IMR-90 (cell line): ENCODE measurements around the gene PP2D1. TPM values are rescaled to one million over a fixed set of nuclear protein-coding genes. Genes with fewer than 3 reads are reported as not detected.

Experiments
- ATAC-seq: fragments of 200-7000 bp; cut with Tn5 transposase; 2 replicates; pipeline ENCODE4 v1.9.1; 2020; ENCODE audit warnings: low read depth, mild to moderate bottlenecking, moderate library complexity
- BruUV-seq: library from RNA; stranded (reverse); fragments of 400-500 nt; replicated peaks from 2 replicates; lab custom pipeline; 2021; lab: Mats Ljungman, UMichigan
- CTCF ChIA-PET: fragments of 300-600 bp; formaldehyde crosslinking; extraction: SDS; loops from one replicate; lab custom pipeline; 2021; ENCODE audit warnings: antibody characterized with exemption; lab: Yijun Ruan, JAX
- POLR2A ChIA-PET: fragments of 300-600 bp; sonication (Branson Sonifier 250); formaldehyde crosslinking; loops from one replicate; lab custom pipeline; 2022; ENCODE audit warnings: antibody characterized with exemption; ENCODE audit not compliant: unreplicated experiment; lab: Charles Lee
- DNase-seq: peaks from one replicate; pipeline ENCODE4 v3.0.0; 2013
- H2AFZ ChIP-seq: replicated peaks from 2 replicates; pipeline ENCODE3; 2013; ENCODE audit warnings: low read length, mild to moderate bottlenecking; ENCODE audit not compliant: poor library complexity
- H2AK5ac ChIP-seq: 2 replicates; pipeline ENCODE4 v1.6.1; 2013; ENCODE audit warnings: low read depth, low read length, inconsistent platforms
- H2AK9ac ChIP-seq: replicated peaks from 2 replicates; pipeline ENCODE3; 2013; ENCODE audit warnings: mild to moderate bottlenecking, low read depth, low read length, moderate library complexity; ENCODE audit not compliant: poor library complexity
- H2BK120ac ChIP-seq: 2 replicates; pipeline ENCODE4 v1.6.1; 2013; ENCODE audit warnings: low read depth, low read length, inconsistent platforms
- H2BK15ac ChIP-seq: 3 replicates; pipeline ENCODE4 v1.6.1; 2013; ENCODE audit warnings: low read depth, low read length, inconsistent platforms
- H2BK20ac ChIP-seq: 2 replicates; pipeline ENCODE4 v1.6.1; 2013; ENCODE audit warnings: low read depth, mild to moderate bottlenecking, inconsistent platforms, low read length, moderate library complexity
- H2BK5ac ChIP-seq: 2 replicates; pipeline ENCODE4 v1.6.1; 2013; ENCODE audit warnings: mild to moderate bottlenecking, low read depth, low read length, inconsistent platforms; ENCODE audit not compliant: poor library complexity, severe bottlenecking
- H3K14ac ChIP-seq: replicated peaks from 2 replicates; pipeline ENCODE4 v1.6.1; 2013; ENCODE audit warnings: low read depth, low read length, inconsistent platforms
- H3K18ac ChIP-seq: 2 replicates; pipeline ENCODE4 v1.6.1; 2013; ENCODE audit warnings: low read depth, low read length, control low read depth
- H3K23ac ChIP-seq: 2 replicates; pipeline ENCODE4 v1.6.1; 2013; ENCODE audit warnings: low read depth, low read length, inconsistent platforms
- H3K27ac ChIP-seq: 2 replicates; pipeline ENCODE4 v1.5.1; 2013; ENCODE audit warnings: mild to moderate bottlenecking, control low read depth, low read length; ENCODE audit not compliant: insufficient read depth
- H3K27me3 ChIP-seq: 2 replicates; pipeline ENCODE4 v1.6.1; 2013; ENCODE audit warnings: low read length; ENCODE audit not compliant: control insufficient read depth, insufficient read depth
- H3K36me3 ChIP-seq: 2 replicates; pipeline ENCODE4 v1.6.1; 2013; ENCODE audit warnings: low read length, mixed read lengths; ENCODE audit not compliant: control insufficient read depth, insufficient read depth
- H3K4ac ChIP-seq: 2 replicates; pipeline ENCODE4 v1.6.1; 2013; ENCODE audit warnings: low read depth, low read length, inconsistent platforms
- H3K4me1 ChIP-seq: 2 replicates; pipeline ENCODE4 v1.6.1; 2013; ENCODE audit warnings: low read length, mixed read lengths; ENCODE audit not compliant: control insufficient read depth, insufficient read depth
- H3K4me2 ChIP-seq: 2 replicates; pipeline ENCODE4 v1.6.1; 2013; ENCODE audit warnings: low read depth, mild to moderate bottlenecking, control low read depth, low read length, moderate library complexity
- H3K4me3 ChIP-seq: 2 replicates; pipeline ENCODE4 v1.5.1; 2013; ENCODE audit warnings: low read depth, mild to moderate bottlenecking, control low read depth, low read length, moderate library complexity; ENCODE audit not compliant: insufficient read depth
- H3K56ac ChIP-seq: 2 replicates; pipeline ENCODE4 v1.6.1; 2013; ENCODE audit warnings: low read length, inconsistent platforms; ENCODE audit not compliant: insufficient read depth; ENCODE audit errors: extremely low read depth
- H3K79me1 ChIP-seq, 2 experiments: 2 replicates each; pipeline ENCODE4 v1.6.1; 2013; ENCODE audit warnings: low read length in 2 of 2, inconsistent platforms in 1 of 2, low read depth in 1 of 2
- H3K9ac ChIP-seq: 2 replicates; pipeline ENCODE4 v1.6.1; 2013; ENCODE audit warnings: low read depth, low read length, control low read depth
- H3K9me1 ChIP-seq: 2 replicates; pipeline ENCODE4 v1.6.1; 2013; ENCODE audit warnings: low read length, inconsistent platforms; ENCODE audit not compliant: insufficient read depth
- H3K9me3 ChIP-seq: 2 replicates; pipeline ENCODE4 v1.6.1; 2013; ENCODE audit warnings: low read length; ENCODE audit not compliant: control insufficient read depth, insufficient read depth
- H4K20me1 ChIP-seq: 2 replicates; pipeline ENCODE4 v1.6.1; 2013; ENCODE audit warnings: low read length, inconsistent platforms; ENCODE audit not compliant: insufficient read depth
- H4K5ac ChIP-seq: 2 replicates; pipeline ENCODE4 v1.6.1; 2013; ENCODE audit warnings: mild to moderate bottlenecking, low read depth, low read length, control low read depth
- H4K8ac ChIP-seq, 2 experiments: 2 replicates each; pipeline ENCODE4 v1.6.1; 2013; ENCODE audit warnings: low read depth in 2 of 2, low read length in 2 of 2, control low read depth in 1 of 2, inconsistent platforms in 1 of 2
- H4K91ac ChIP-seq: 2 replicates; pipeline ENCODE4 v1.6.1; 2013; ENCODE audit warnings: low read depth, low read length, inconsistent platforms; ENCODE audit not compliant: insufficient read depth
- BHLHE40 ChIP-seq: fragments of 150-350 bp; IDR thresholded peaks from 2 replicates; pipeline ENCODE4 v1.6.1; 2016; ENCODE audit warnings: mild to moderate bottlenecking, low read depth, low read length
- CEBPB ChIP-seq: IDR thresholded peaks from 2 replicates; pipeline ENCODE4 v1.6.1; 2012; ENCODE audit warnings: low read depth, low read length, improper control_type of control experiment
- CHD1 ChIP-seq: IDR thresholded peaks from 2 replicates; pipeline ENCODE4 v1.6.1; 2012; ENCODE audit warnings: low read depth, low read length, improper control_type of control experiment
- MAFK ChIP-seq: IDR thresholded peaks from 2 replicates; pipeline ENCODE4 v1.6.1; 2012; ENCODE audit warnings: low read depth, low read length, improper control_type of control experiment
- MAZ ChIP-seq: IDR thresholded peaks from 2 replicates; pipeline ENCODE4 v1.6.1; 2012; ENCODE audit warnings: low read depth, mild to moderate bottlenecking, low read length, improper control_type of control experiment, moderate library complexity, borderline replicate concordance
- MXI1 ChIP-seq: IDR thresholded peaks from 2 replicates; pipeline ENCODE4 v1.6.1; 2012; ENCODE audit warnings: low read depth, mild to moderate bottlenecking, low read length, moderate library complexity, borderline replicate concordance
- NFE2L2 ChIP-seq: fragments of 150-350 bp; IDR thresholded peaks from 2 replicates; pipeline ENCODE4 v1.6.1; 2016; ENCODE audit warnings: low read depth, mild to moderate bottlenecking, low read length
- POLR2A ChIP-seq: IDR thresholded peaks from 2 replicates; pipeline ENCODE4 v1.6.1; 2012; ENCODE audit warnings: mild to moderate bottlenecking, low read depth, low read length
- RAD21 ChIP-seq: IDR thresholded peaks from 2 replicates; pipeline ENCODE4 v1.6.1; 2012; ENCODE audit warnings: low read length, improper control_type of control experiment
- RCOR1 ChIP-seq: IDR thresholded peaks from 2 replicates; pipeline ENCODE4 v1.6.1; 2012; ENCODE audit warnings: mild to moderate bottlenecking, low read length, improper control_type of control experiment; ENCODE audit not compliant: insufficient replicate concordance
- RFX5 ChIP-seq: IDR thresholded peaks from 2 replicates; pipeline ENCODE4 v1.8.0; 2012; ENCODE audit warnings: low read depth, mild to moderate bottlenecking, low read length, moderate library complexity
- SMC3 ChIP-seq: fragments of 150-350 bp; IDR thresholded peaks from 2 replicates; pipeline ENCODE4 v1.6.1; 2016; ENCODE audit warnings: low read depth, mild to moderate bottlenecking, antibody characterized with exemption, low read length, moderate library complexity
- WGBS, 2 experiments: methylation state at CpG; one replicate each; pipeline versions ENCODE4 v1.1.5 to v1.1.7; 2013; ENCODE audit warnings: missing lambda C conversion rate in 2 of 2; ENCODE audit not compliant: insufficient read length in 1 of 2; ENCODE audit errors: extremely low coverage in 2 of 2; 5-methylcytosine and 5-hydroxymethylcytosine counted together
- dilution Hi-C: fragments of 300-500 bp; cut with HindIII; formaldehyde crosslinking; loops from one replicate; pipeline ENCODE4 v1.14.3; 2018; ENCODE audit warnings: low sequenced_read_pairs; ENCODE audit not compliant: unreplicated experiment
- in situ Hi-C: fragments of 300-500 bp; cut with MboI; formaldehyde crosslinking; loops from 3 replicates; pipeline ENCODE4 v1.14.3; 2019; ENCODE audit warnings: low sequenced_read_pairs, inconsistent platforms, mixed read lengths
- intact Hi-C: fragments of 100-400 bp; cut with micrococcal nuclease; formaldehyde crosslinking; loops from 2 replicates; pipeline ENCODE4 v1.10.0; 2022
- polyA plus RNA-seq, 3 experiments: library from polyadenylated mRNA; depleted of rRNA; stranded (reverse); fragments of >200 nt; gene quantifications; 2 replicates each; pipeline ENCODE4 v1.2.3, GENCODE V29; 2012; ENCODE audit warnings: low replicate concordance in 1 of 3
- total RNA-seq: library from RNA; depleted of rRNA; stranded (reverse); fragments of >200 nt; gene quantifications from 2 replicates; pipeline ENCODE4 v1.2.3, GENCODE V29; 2012
- TF ChIP-seq, protein P1 (sequence below): fragments of 150-350 bp; IDR thresholded peaks from 2 replicates; pipeline ENCODE4 v1.6.1; 2016; ENCODE audit warnings: low read depth, mild to moderate bottlenecking, low read length, moderate library complexity, borderline replicate concordance
- TF ChIP-seq, protein P2 (sequence below): conservative IDR thresholded peaks from 2 replicates; pipeline ENCODE4 v1.5.1; 2012; ENCODE audit warnings: mild to moderate bottlenecking, low read depth, low read length, improper control_type of control experiment

PP2D1 gene
- total and polyA plus RNA-seq, 2 of the 4 experiments (the other 2 are of a cell fraction): not detected

DNA sequence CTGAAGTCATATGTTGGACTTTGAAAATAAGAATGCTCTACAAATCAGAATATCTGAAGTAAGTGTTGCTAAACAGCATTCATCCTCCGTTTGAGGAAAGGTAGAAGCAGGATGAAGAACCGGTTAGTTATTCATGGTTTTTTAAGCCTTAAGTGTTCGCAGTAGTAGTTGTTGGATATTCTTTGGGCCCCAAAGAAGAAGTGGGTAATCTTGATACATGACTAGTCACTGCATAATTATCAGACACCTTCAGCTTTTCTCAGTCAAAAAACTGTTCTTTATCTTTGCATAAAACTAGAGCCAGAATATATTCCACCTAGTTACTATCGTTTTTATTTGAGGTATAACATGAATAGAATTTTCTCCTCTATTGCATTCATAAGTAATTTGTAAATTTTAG lies 51.4 kb downstream of the PP2D1 start:
- CTCF ChIA-PET: no interaction called here
- Histone ChIP-seq H2AK5ac (no peak overlapping the region), H2BK15ac (no peak overlapping the region), H3K4ac (no peak overlapping the region), H3K27ac (no peak overlapping the region), H2AK9ac (no peak overlapping the region), H3K36me3 (peaks cover 24% of the 10 kb centered on the region), H2AFZ (no peak overlapping the region), H4K20me1 (peaks cover 51% of the 10 kb centered on the region), H2BK20ac (no peak overlapping the region), H3K4me1 (peaks cover 2% of the 10 kb centered on the region; the same call in 1 of the 2 replicates), H3K9me1 (0 out of 2 replicates have a peak, but pooled peaks cover 4% of the 10 kb centered on the region), H3K27me3 (no peaks in the 10 kb centered on the region), H3K23ac (no peak overlapping the region), H4K5ac (no peak overlapping the region), H2BK120ac (no peak overlapping the region), H3K79me1 (peaks cover 9 to 38% of the 10 kb centered on the region in 2 experiments), H2BK5ac (no peak overlapping the region), H3K9ac (no peak overlapping the region), H3K14ac (no peak overlapping the region), H3K4me3 (no peak overlapping the region), H3K4me2 (no peak overlapping the region), H3K18ac (no peak overlapping the region), H4K8ac (no peak overlapping the region), H3K56ac (no peak overlapping the region), H4K91ac (no peak overlapping the region), H3K9me3 (no peaks in the 10 kb centered on the region)
- ATAC-seq (no peak), DNase-seq (no peak)
- BruUV-seq: no TSS peak
- POLR2A ChIA-PET: no interaction called here
- dilution Hi-C loops: no loop called here
- in situ Hi-C loops: no loop called here
- TF ChIP-seq MXI1 (no peak), RCOR1 (no peak), SMC3 (no peak), NFE2L2 (no peak), CEBPB (no peak), CHD1 (no peak), MAZ (no peak), BHLHE40 (no peak), RFX5 (no peak), MAFK (no peak), RAD21 (no peak), POLR2A (no peak)
- TF ChIP-seq, protein P1, sequence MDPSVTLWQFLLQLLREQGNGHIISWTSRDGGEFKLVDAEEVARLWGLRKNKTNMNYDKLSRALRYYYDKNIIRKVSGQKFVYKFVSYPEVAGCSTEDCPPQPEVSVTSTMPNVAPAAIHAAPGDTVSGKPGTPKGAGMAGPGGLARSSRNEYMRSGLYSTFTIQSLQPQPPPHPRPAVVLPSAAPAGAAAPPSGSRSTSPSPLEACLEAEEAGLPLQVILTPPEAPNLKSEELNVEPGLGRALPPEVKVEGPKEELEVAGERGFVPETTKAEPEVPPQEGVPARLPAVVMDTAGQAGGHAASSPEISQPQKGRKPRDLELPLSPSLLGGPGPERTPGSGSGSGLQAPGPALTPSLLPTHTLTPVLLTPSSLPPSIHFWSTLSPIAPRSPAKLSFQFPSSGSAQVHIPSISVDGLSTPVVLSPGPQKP: no peak
- TF ChIP-seq, protein P2, sequence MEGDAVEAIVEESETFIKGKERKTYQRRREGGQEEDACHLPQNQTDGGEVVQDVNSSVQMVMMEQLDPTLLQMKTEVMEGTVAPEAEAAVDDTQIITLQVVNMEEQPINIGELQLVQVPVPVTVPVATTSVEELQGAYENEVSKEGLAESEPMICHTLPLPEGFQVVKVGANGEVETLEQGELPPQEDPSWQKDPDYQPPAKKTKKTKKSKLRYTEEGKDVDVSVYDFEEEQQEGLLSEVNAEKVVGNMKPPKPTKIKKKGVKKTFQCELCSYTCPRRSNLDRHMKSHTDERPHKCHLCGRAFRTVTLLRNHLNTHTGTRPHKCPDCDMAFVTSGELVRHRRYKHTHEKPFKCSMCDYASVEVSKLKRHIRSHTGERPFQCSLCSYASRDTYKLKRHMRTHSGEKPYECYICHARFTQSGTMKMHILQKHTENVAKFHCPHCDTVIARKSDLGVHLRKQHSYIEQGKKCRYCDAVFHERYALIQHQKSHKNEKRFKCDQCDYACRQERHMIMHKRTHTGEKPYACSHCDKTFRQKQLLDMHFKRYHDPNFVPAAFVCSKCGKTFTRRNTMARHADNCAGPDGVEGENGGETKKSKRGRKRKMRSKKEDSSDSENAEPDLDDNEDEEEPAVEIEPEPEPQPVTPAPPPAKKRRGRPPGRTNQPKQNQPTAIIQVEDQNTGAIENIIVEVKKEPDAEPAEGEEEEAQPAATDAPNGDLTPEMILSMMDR: no peak
- intact Hi-C loops: no loop called here
- no CpG with 5 or more reads among the region's 4 CpGs for WGBS, 2 experiments
